Keratinocyte (primary cell): ENCODE data around the gene DAB1. TPM values are rescaled to one million over a fixed set of nuclear protein-coding genes. Genes with fewer than 3 reads are reported as not detected.

Source experiments
- DNase-seq: peaks from one replicate; pipeline ENCODE4 v3.0.0-alpha.2; 2011; ENCODE audit warnings: low read depth, missing footprints, low spot score
- FAIRE-seq: peaks from 2 replicates; lab custom pipeline; 2011; peaks lifted over from hg19 to GRCh38; lab: Jason Lieb, UNC
- H2AFZ ChIP-seq: 2 replicates; pipeline ENCODE4 v1.6.0; 2012; ENCODE audit warnings: low read length, control low read depth, inconsistent platforms; ENCODE audit not compliant: control insufficient read depth
- H3K27ac ChIP-seq: 2 replicates; pipeline ENCODE4 v1.5.1; 2011; ENCODE audit warnings: low read length; ENCODE audit not compliant: control insufficient read depth, insufficient read depth
- H3K27me3 ChIP-seq: 3 replicates; pipeline ENCODE4 v1.6.0; 2011; ENCODE audit warnings: low read length; ENCODE audit not compliant: control insufficient read depth, insufficient read depth; ENCODE audit errors: extremely low read depth
- H3K36me3 ChIP-seq, 2 experiments: 2 replicates in 1 of 2; 3 replicates in 1 of 2; pipeline ENCODE4 v1.5.1; 2011; ENCODE audit warnings: low read length in 2 of 2, mild to moderate bottlenecking in 1 of 2; ENCODE audit not compliant: control insufficient read depth in 2 of 2, insufficient read depth in 2 of 2; ENCODE audit errors: extremely low read depth in 1 of 2
- H3K4me1 ChIP-seq: 3 replicates; pipeline ENCODE4 v1.5.1; 2011; ENCODE audit warnings: low read length; ENCODE audit not compliant: control insufficient read depth, insufficient read depth; ENCODE audit errors: extremely low read depth
- H3K4me2 ChIP-seq: 3 replicates; pipeline ENCODE4 v1.6.0; 2011; ENCODE audit warnings: low read depth, low read length; ENCODE audit not compliant: control insufficient read depth, insufficient read depth; ENCODE audit errors: extremely low read depth
- H3K4me3 ChIP-seq, 3 experiments: fragments of 200-600 bp in 1 of 3; sonication (generic) in 1 of 3; 2 replicates in 2 of 3; 3 replicates in 1 of 3; pipeline ENCODE4 v1.5.1; 2011 to 2016; ENCODE audit warnings: low read length in 3 of 3, mild to moderate bottlenecking in 3 of 3, control low read depth in 2 of 3, inconsistent platforms in 1 of 3, low read depth in 1 of 3, mixed read lengths in 1 of 3, mixed run types in 1 of 3, moderate library complexity in 1 of 3; ENCODE audit not compliant: control insufficient read depth in 2 of 3, insufficient read depth in 2 of 3; ENCODE audit errors: extremely low read depth in 1 of 3
- H3K79me2 ChIP-seq: 2 replicates; pipeline ENCODE4 v1.6.0; 2012; ENCODE audit warnings: low read length; ENCODE audit not compliant: control insufficient read depth, insufficient read depth
- H3K9ac ChIP-seq: 3 replicates; pipeline ENCODE4 v1.6.0; 2011; ENCODE audit warnings: low read length; ENCODE audit not compliant: control insufficient read depth, insufficient read depth; ENCODE audit errors: extremely low read depth
- H3K9me1 ChIP-seq: 3 replicates; pipeline ENCODE4 v1.6.0; 2011; ENCODE audit warnings: low read length; ENCODE audit not compliant: control insufficient read depth, insufficient read depth; ENCODE audit errors: extremely low read depth
- H3K9me3 ChIP-seq: 2 replicates; pipeline ENCODE4 v1.5.1; 2012; ENCODE audit warnings: low read depth, low read length; ENCODE audit not compliant: control insufficient read depth
- H4K20me1 ChIP-seq: 3 replicates; pipeline ENCODE4 v1.6.0; 2011; ENCODE audit warnings: low read length; ENCODE audit not compliant: control insufficient read depth, insufficient read depth; ENCODE audit errors: extremely low read depth
- CTCF ChIP-seq, 3 experiments: IDR thresholded peaks in 1 of 3; conservative IDR thresholded peaks in 1 of 3; optimal IDR thresholded peaks in 1 of 3; 2 replicates in 2 of 3; 3 replicates in 1 of 3; pipeline versions ENCODE3 to v1.5.1; 2011; ENCODE audit warnings: low read length in 3 of 3, mild to moderate bottlenecking in 3 of 3, moderate library complexity in 2 of 3, control low read depth in 1 of 3, inconsistent platforms in 1 of 3; ENCODE audit not compliant: insufficient read depth in 2 of 3; ENCODE audit errors: extremely low read depth in 1 of 3
- EZH2 ChIP-seq: IDR thresholded peaks from one replicate; pipeline ENCODE4 v1.6.1; 2012; ENCODE audit warnings: inconsistent platforms, mild to moderate bottlenecking, low read length, moderate library complexity
- dilution Hi-C: fragments of 300-500 bp; cut with MboI; formaldehyde crosslinking; loops from one replicate; pipeline ENCODE4 v1.7.0; 2020; ENCODE audit warnings: low sequenced_read_pairs; ENCODE audit not compliant: extremely low pct_ligation_motif_present
- polyA plus RNA-seq, 5 experiments: library from polyadenylated mRNA; depleted of rRNA in 3 of 5; stranded (reverse) in 3 of 5; stranded (forward) in 1 of 5; unstranded in 1 of 5; fragments of >200 nt; gene quantifications; 1 replicate in 1 of 5; 2 replicates in 3 of 5; 3 replicates in 1 of 5; pipeline versions ENCODE4 v1.2.1 to v1.2.3, GENCODE V29; 2011 to 2012; ENCODE audit warnings: missing spikeins in 2 of 5, low read depth in 1 of 5, low replicate concordance in 1 of 5

DAB1 gene
- polyA plus RNA-seq, 1 donor (not counting 4 experiments of a cell fraction or from before 2014, with no cell fraction given), result 0.01 TPM

- no peak overlapping the region for H3K4me3 ChIP-seq
- DNase-seq (no peak), FAIRE-seq (no peak)
- H4K20me1 ChIP-seq, result no peaks in the 10 kb centered on the region
- no peak overlapping the region for H3K9ac ChIP-seq
- H3K9me1 ChIP-seq, result no peaks in the 10 kb centered on the region
- H3K9me3 ChIP-seq, result no peaks in the 10 kb centered on the region
- no peaks in the 10 kb centered on the region for H3K27me3 ChIP-seq
- no peak for TF ChIP-seq EZH2
- TF ChIP-seq CTCF (optimal IDR thresholded peaks at IDR 0.05 in 1 of 3, IDR thresholded peaks at IDR 0.05 in 1 of 3, conservative IDR thresholded peaks at IDR 0.05 in 1 of 3; ENCODE audit: extremely low read depth in 1 of 3, insufficient read depth in 2 of 3, low read length in 3 of 3), result no peak
- H3K4me1 ChIP-seq, result no peaks in the 10 kb centered on the region
- H3K79me2 ChIP-seq, result no peaks in the 10 kb centered on the region
- no peak overlapping the region for H3K4me2 ChIP-seq
- H2AFZ ChIP-seq, result no peak overlapping the region
- no peaks in the 10 kb centered on the region for H3K36me3 ChIP-seq
- no peak overlapping the region for H3K27ac ChIP-seq
- dilution Hi-C loops, result no loop called here
Measured at GRCh38 chr1:56968878-56969495, 454.9 kb downstream of the DAB1 start.

- FAIRE-seq, result no peak
- dilution Hi-C loops, result no loop called here
Measured at GRCh38 chr1:56967900-56968832, 455.7 kb downstream of the DAB1 start.

More at GRCh38 chr1:56967900-56968832, 455.7 kb downstream of the DAB1 start:
- no peaks in the 10 kb centered on the region for H4K20me1 ChIP-seq
- no peak overlapping the region for H3K4me2 ChIP-seq
- H3K36me3 ChIP-seq, result no peaks in the 10 kb centered on the region
- no peak overlapping the region for H3K27ac ChIP-seq
- H3K9me3 ChIP-seq, result no peaks in the 10 kb centered on the region
- no peaks in the 10 kb centered on the region for H3K27me3 ChIP-seq
- no peaks in the 10 kb centered on the region for H3K4me1 ChIP-seq
- H3K79me2 ChIP-seq, result no peaks in the 10 kb centered on the region
- no peak overlapping the region for H3K9ac ChIP-seq
- H2AFZ ChIP-seq, result no peak overlapping the region
- DNase-seq, result no peak
- H3K9me1 ChIP-seq, result no peaks in the 10 kb centered on the region
- peak; percentile 34 to 57 (median 54) for TF ChIP-seq CTCF (optimal IDR thresholded peaks at IDR 0.05 in 1 of 3, IDR thresholded peaks at IDR 0.05 in 1 of 3, conservative IDR thresholded peaks at IDR 0.05 in 1 of 3; ENCODE audit: extremely low read depth in 1 of 3, insufficient read depth in 2 of 3, low read length in 3 of 3)
- no peak for TF ChIP-seq EZH2
- H3K4me3 ChIP-seq, result no peak overlapping the region
